Left cardiac atrium (tissue), 4 donors: Measurements from ENCODE around the gene MYOM1. TPM values are rescaled to one million over a fixed set of nuclear protein-coding genes. Genes with fewer than 3 reads are reported as not detected.
"Not testable (repeated sequence)": the region's sequence is repeated elsewhere in the genome, so short reads cannot be mapped to it uniquely, and the experiment has no call there.

Source experiments
- ATAC-seq, 2 donors: fragments of 200-7000 bp; cut with Tn5 transposase; one replicate each; pipeline ENCODE4 v1.9.1; 2020; ENCODE audit warnings: mild to moderate bottlenecking in 2 of 2, moderate library complexity in 2 of 2
- DNase-seq: peaks from one replicate; pipeline ENCODE4 v3.0.0-alpha.2; 2020
- intact Hi-C, 2 donors: fragments of 100-400 bp; cut with DNase I; formaldehyde crosslinking; loops; one replicate each; pipeline versions ENCODE4 v1.14.1 to v1.15.1; 2022 to 2023
- total RNA-seq, 2 donors: library from RNA; stranded (reverse); fragmentation: NEBNext Ultra II Directional; extraction: Animal tissue kit (Norgen Biotek cat#: 25700); gene quantifications; one replicate each; pipeline ENCODE4 v1.2.1, GENCODE V29; 2021
- donor health status: DM: no; HTN: yes; CAD: no.
- donor health status: DM: no; HTN: yes; CAD: no; lungs with severe emphysema.
- donor health status: DM: yes; HTN: yes; CAD: no.
- donor health status: Dilated cardiomyopathy.

The MYOM1 gene
- total RNA-seq, 2 donors from 2014 or later, result 263 to 351 TPM

- ATAC-seq (no peak), DNase-seq (no peak)
- intact Hi-C loops, result no loop called here
These were observed 138.2 kb downstream of the MYOM1 start for GRCh38 chr18:3081584-3081991.

GRCh38 chr18:3079653-3080052 is 140.1 kb downstream of the MYOM1 start:
- intact Hi-C loops, result no loop called here
- no peak for DNase-seq
- ATAC-seq, result no peak

GRCh38 chr18:3075491-3075890 is 144.3 kb downstream of the MYOM1 start:
- no peak for ATAC-seq
- intact Hi-C loops, result no loop called here
- DNase-seq, result no peak

- DNase-seq (no peak), ATAC-seq (peak in 1 of 2 donors; percentile 62)
- intact Hi-C loops, result no loop called here
These were observed 145.7 kb downstream of the MYOM1 start for GRCh38 chr18:3074087-3074486.

- intact Hi-C loops, result not testable (repeated sequence)
These were observed 146.4 kb downstream of the MYOM1 start for GRCh38 chr18:3073353-3073752.

GRCh38 chr18:3071676-3072075 is 148.1 kb downstream of the MYOM1 start:
- DNase-seq (no peak), ATAC-seq (no peak)
- intact Hi-C loops, result no loop called here

More at GRCh38 chr18:3073353-3073752, 146.4 kb downstream of the MYOM1 start:
- not testable (repeated sequence) for ATAC-seq, DNase-seq

GRCh38 chr18:3069671-3070433 is 149.9 kb downstream of the MYOM1 start:
- intact Hi-C loops, result loop anchor here in 1 of 2 donors (10.0 kb wide), 1 partner anchor 175 kb away; the partner anchor contains the start of gene MYL12A
- ATAC-seq (no peak), DNase-seq (no peak)

GRCh38 chr18:3067722-3068121 is 152.0 kb downstream of the MYOM1 start:
- intact Hi-C loops, result loop anchor here in 1 of 2 donors (10.0 kb wide), 1 partner anchor 177 kb away; the partner anchor contains the start of gene MYL12A
- no peak for ATAC-seq
- DNase-seq, result no peak

- intact Hi-C loops, result loop anchor here in 1 of 2 donors (10.0 kb wide), 1 partner anchor 178 kb away; the partner anchor contains the start of gene MYL12A
- ATAC-seq (no peak), DNase-seq (no peak)
These were observed 152.6 kb downstream of the MYOM1 start for GRCh38 chr18:3067165-3067661.

- intact Hi-C loops, result loop anchor here in 1 of 2 donors (10.0 kb wide), 1 partner anchor 178 kb away; the partner anchor contains the start of gene MYL12A
- ATAC-seq (peak in 1 of 2 donors; percentile 38), DNase-seq (no peak)
These were observed 153.2 kb downstream of the MYOM1 start for GRCh38 chr18:3066341-3067110.

- DNase-seq, result not testable (repeated sequence)
- intact Hi-C loops, result loop anchor here (2.0 to 10.0 kb wide), 4 partner anchors 46 to 181 kb away; partner anchors contain the start of gene MYL12A (in 1 of the 2)
These were observed 156.0 kb downstream of the MYOM1 start for GRCh38 chr18:3063766-3064165.

GRCh38 chr18:3062798-3063680 is 156.7 kb downstream of the MYOM1 start:
- ATAC-seq, result peak; percentile 56 to 77
- peak; percentile 76 for DNase-seq
- intact Hi-C loops, result loop anchor here (2.0 to 10.0 kb wide), 4 partner anchors 46 to 182 kb away; partner anchors contain the start of gene MYL12A (in 1 of the 2)

More at GRCh38 chr18:3063766-3064165, 156.0 kb downstream of the MYOM1 start:
- not testable (repeated sequence) for ATAC-seq

- intact Hi-C loops, result loop anchor here (2.0 to 10.0 kb wide), 4 partner anchors 44 to 183 kb away; partner anchors contain the start of gene MYL12A (in 1 of the 2)
- no peak for DNase-seq
- ATAC-seq, result peak; percentile 15 to 27
These were observed 158.0 kb downstream of the MYOM1 start for GRCh38 chr18:3061581-3062312.

- DNase-seq, result peak; percentile 50
- intact Hi-C loops, result loop anchor here (5.0 to 10.0 kb wide), 3 partner anchors 44 to 184 kb away; partner anchors contain the start of gene MYL12A (in 1 of the 2)
- ATAC-seq, result peak in 1 of 2 donors; percentile 17
These were observed 158.8 kb downstream of the MYOM1 start for GRCh38 chr18:3060667-3061580.

- intact Hi-C loops, result no loop called here
- DNase-seq (no peak), ATAC-seq (no peak)
These were observed 160.5 kb downstream of the MYOM1 start for GRCh38 chr18:3059272-3059671.

- ATAC-seq (no peak), DNase-seq (no peak)
- intact Hi-C loops, result no loop called here
These were observed 161.2 kb downstream of the MYOM1 start for GRCh38 chr18:3058328-3059191.
